ENCODE results near the gene GPBAR1.

DNA sequence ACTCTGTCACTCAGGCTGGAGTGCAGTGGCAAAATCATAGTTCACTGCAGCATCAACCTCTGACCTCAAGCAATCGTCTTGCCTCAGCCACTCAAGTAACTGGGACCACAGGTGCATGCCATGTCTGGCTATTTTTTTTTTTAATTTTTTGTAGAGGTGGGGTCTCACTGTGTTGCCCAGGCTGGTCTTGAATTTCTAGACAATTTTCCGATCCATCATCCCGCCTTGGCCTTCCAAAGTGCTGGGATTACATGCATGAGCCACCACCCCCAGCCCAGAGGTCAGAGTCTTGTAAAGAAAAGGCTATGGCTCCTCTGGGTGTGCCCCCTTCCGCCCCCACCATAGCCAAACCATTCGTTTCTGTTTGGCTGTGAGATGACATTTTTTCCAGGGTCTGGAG lies 44.6 kb downstream of the GPBAR1 start:
- no peak for TF ChIP-seq CTCF (IDR thresholded peaks at IDR 0.05; ENCODE audit: insufficient read depth, low read length, poor library complexity, severe bottlenecking)
- TF ChIP-seq EZH2phosphoT487 (conservative IDR thresholded peaks at IDR 0.05; ENCODE audit: low read length) = no peak

Measured in SU-DHL-6 (cell line).